ENCODE results near the gene RBM33. TPM values are rescaled to one million over a fixed set of nuclear protein-coding genes. Genes with fewer than 3 reads are reported as not detected.

The RBM33 gene
- total RNA-seq, 1 experiment from 2014 or later: 81.8 TPM

DNA sequence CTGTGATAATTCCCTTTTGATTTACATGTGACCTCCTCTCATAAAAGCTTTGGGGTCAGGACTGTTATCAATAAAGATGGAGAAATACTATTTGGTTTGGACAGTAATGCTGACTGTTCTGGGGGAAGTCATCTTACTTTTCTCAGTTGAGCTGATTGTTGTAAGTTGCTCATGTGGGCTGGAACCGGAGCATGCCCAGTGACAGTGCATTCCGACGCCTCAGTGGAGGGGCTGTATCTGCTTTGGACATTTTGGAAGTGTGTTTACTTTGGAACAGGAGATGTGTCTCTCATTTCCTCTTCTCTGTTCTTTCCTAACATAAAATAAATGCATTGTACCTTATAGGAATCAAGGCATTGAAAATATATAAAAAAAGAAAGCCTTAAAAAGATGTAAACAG is 30.1 kb downstream of the RBM33 start:
- Mint-ChIP-seq H3K4me1 (peaks cover 21% of the 10 kb centered on the region), H3K27me3 (ENCODE audit: low read depth) (no peaks in the 10 kb centered on the region), H3K9me3 (no peaks in the 10 kb centered on the region), H3K27ac (no peak overlapping the region; the same call in 1 of the 2 replicates), H3K36me3 (peaks cover 6% of the 10 kb centered on the region; the same call in 1 of the 2 replicates), H3K4me3 (no peak overlapping the region)
- ChIA-PET CTCF (no interaction called here), POLR2A (no interaction called here)
- ATAC-seq (no peak), DNase-seq (ENCODE audit: low spot score) (no peak)
- TF ChIP-seq, protein P1, sequence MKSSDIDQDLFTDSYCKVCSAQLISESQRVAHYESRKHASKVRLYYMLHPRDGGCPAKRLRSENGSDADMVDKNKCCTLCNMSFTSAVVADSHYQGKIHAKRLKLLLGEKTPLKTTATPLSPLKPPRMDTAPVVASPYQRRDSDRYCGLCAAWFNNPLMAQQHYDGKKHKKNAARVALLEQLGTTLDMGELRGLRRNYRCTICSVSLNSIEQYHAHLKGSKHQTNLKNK (CRISPR knock-in tag; IDR thresholded peaks at IDR 0.05): no peak
- TF ChIP-seq PRRX2 (CRISPR knock-in tag; IDR thresholded peaks at IDR 0.05): no peak
- TF ChIP-seq, protein P2, sequence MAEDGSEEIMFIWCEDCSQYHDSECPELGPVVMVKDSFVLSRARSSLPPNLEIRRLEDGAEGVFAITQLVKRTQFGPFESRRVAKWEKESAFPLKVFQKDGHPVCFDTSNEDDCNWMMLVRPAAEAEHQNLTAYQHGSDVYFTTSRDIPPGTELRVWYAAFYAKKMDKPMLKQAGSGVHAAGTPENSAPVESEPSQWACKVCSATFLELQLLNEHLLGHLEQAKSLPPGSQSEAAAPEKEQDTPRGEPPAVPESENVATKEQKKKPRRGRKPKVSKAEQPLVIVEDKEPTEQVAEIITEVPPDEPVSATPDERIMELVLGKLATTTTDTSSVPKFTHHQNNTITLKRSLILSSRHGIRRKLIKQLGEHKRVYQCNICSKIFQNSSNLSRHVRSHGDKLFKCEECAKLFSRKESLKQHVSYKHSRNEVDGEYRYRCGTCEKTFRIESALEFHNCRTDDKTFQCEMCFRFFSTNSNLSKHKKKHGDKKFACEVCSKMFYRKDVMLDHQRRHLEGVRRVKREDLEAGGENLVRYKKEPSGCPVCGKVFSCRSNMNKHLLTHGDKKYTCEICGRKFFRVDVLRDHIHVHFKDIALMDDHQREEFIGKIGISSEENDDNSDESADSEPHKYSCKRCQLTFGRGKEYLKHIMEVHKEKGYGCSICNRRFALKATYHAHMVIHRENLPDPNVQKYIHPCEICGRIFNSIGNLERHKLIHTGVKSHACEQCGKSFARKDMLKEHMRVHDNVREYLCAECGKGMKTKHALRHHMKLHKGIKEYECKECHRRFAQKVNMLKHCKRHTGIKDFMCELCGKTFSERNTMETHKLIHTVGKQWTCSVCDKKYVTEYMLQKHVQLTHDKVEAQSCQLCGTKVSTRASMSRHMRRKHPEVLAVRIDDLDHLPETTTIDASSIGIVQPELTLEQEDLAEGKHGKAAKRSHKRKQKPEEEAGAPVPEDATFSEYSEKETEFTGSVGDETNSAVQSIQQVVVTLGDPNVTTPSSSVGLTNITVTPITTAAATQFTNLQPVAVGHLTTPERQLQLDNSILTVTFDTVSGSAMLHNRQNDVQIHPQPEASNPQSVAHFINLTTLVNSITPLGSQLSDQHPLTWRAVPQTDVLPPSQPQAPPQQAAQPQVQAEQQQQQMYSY (CRISPR knock-in tag; IDR thresholded peaks at IDR 0.05): no peak
- TF ChIP-seq FOXK1 (CRISPR knock-in tag; IDR thresholded peaks at IDR 0.05): no peak
- TF ChIP-seq ZNF416 (CRISPR knock-in tag; IDR thresholded peaks at IDR 0.05): no peak
- no peak for TF ChIP-seq JUN (CRISPR knock-in tag; IDR thresholded peaks at IDR 0.05)
- no peak for TF ChIP-seq NFE2L1 (CRISPR knock-in tag; IDR thresholded peaks at IDR 0.05)
- TF ChIP-seq, protein P3, sequence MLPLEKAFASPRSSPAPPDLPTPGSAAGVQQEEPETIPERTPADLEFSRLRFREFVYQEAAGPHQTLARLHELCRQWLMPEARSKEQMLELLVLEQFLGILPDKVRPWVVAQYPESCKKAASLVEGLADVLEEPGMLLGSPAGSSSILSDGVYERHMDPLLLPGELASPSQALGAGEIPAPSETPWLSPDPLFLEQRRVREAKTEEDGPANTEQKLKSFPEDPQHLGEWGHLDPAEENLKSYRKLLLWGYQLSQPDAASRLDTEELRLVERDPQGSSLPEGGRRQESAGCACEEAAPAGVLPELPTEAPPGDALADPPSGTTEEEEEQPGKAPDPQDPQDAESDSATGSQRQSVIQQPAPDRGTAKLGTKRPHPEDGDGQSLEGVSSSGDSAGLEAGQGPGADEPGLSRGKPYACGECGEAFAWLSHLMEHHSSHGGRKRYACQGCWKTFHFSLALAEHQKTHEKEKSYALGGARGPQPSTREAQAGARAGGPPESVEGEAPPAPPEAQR (CRISPR knock-in tag; IDR thresholded peaks at IDR 0.05): no peak
- TF ChIP-seq ELF4 (CRISPR knock-in tag; IDR thresholded peaks at IDR 0.05; ENCODE audit: low read depth): no peak
- no peak for TF ChIP-seq FOXJ3 (CRISPR knock-in tag; IDR thresholded peaks at IDR 0.05; ENCODE audit: borderline replicate concordance)
- TF ChIP-seq, protein P4, sequence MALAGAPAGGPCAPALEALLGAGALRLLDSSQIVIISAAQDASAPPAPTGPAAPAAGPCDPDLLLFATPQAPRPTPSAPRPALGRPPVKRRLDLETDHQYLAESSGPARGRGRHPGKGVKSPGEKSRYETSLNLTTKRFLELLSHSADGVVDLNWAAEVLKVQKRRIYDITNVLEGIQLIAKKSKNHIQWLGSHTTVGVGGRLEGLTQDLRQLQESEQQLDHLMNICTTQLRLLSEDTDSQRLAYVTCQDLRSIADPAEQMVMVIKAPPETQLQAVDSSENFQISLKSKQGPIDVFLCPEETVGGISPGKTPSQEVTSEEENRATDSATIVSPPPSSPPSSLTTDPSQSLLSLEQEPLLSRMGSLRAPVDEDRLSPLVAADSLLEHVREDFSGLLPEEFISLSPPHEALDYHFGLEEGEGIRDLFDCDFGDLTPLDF (CRISPR knock-in tag; IDR thresholded peaks at IDR 0.05): no peak
- no peak for TF ChIP-seq ZBTB21 (CRISPR knock-in tag; IDR thresholded peaks at IDR 0.05; ENCODE audit: borderline replicate concordance)
- no peak for TF ChIP-seq SP1 (CRISPR knock-in tag; conservative IDR thresholded peaks at IDR 0.05)
- no peak for TF ChIP-seq MYBL2 (CRISPR knock-in tag; IDR thresholded peaks at IDR 0.05)
- TF ChIP-seq, protein P5, sequence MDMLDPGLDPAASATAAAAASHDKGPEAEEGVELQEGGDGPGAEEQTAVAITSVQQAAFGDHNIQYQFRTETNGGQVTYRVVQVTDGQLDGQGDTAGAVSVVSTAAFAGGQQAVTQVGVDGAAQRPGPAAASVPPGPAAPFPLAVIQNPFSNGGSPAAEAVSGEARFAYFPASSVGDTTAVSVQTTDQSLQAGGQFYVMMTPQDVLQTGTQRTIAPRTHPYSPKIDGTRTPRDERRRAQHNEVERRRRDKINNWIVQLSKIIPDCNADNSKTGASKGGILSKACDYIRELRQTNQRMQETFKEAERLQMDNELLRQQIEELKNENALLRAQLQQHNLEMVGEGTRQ (CRISPR knock-in tag; IDR thresholded peaks at IDR 0.05): no peak

DNA sequence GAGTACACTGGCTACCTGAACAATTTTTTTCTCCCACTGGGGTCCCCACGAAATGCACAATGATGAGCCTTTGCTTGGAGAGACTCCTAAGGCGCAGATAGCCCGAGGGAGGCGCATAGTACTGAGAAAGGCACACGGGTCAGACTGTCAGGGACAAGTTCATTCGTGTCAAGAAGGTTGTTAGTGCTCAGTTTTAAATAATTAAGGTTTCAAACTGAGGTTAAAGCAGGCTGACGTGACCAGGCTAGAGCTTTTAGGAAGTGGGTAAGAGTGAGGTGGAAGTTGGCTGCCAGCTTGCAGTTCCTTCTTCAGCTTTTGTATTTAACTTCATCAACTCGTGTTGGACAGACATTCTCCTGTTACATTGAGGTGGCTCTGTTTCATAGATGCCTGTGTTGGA is 31.6 kb downstream of the RBM33 start:
- CTCF ChIA-PET: interaction anchor here (1.6 kb wide), 1 partner anchor 77 kb away, joined by 5 read pairs; no protein-coding TSS in a partner anchor

More for the DNA sequence above, 31.6 kb downstream of the RBM33 start:
- TF ChIP-seq, protein P6, sequence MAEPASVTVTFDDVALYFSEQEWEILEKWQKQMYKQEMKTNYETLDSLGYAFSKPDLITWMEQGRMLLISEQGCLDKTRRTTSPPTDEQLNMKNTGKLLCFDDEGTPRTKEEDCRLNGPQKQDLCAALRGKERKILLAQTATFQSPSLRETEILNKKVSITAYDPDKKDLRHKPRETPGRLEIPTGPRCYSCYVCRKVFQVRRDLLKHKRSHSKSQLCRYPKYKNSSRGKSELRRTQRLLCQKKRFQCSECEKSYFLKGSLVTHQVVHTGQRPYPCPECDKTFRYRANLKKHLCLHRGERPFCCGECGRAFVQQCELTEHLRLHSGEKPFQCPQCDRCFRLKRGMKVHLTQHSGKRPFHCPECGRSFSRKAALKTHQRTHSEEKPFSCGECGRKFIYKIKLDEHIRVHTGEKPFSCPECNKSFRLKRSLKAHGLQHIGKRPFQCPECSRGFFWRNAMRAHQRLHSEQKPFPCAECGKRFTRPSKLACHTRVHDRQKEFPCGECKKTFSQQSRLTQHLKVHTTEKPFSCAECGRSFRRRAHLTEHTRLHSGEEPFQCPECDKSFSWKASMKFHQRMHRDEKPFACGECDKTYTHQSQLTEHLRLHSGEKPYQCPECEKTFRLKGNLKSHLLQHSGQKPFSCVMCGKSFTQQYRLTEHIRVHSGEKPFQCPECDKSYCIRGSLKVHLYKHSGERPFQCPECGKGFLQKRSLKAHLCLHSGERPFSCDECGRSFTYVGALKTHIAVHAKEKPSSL (CRISPR knock-in tag; conservative IDR thresholded peaks at IDR 0.05): no peak
- TF ChIP-seq, protein P7, sequence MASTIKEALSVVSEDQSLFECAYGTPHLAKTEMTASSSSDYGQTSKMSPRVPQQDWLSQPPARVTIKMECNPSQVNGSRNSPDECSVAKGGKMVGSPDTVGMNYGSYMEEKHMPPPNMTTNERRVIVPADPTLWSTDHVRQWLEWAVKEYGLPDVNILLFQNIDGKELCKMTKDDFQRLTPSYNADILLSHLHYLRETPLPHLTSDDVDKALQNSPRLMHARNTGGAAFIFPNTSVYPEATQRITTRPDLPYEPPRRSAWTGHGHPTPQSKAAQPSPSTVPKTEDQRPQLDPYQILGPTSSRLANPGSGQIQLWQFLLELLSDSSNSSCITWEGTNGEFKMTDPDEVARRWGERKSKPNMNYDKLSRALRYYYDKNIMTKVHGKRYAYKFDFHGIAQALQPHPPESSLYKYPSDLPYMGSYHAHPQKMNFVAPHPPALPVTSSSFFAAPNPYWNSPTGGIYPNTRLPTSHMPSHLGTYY (CRISPR knock-in tag; IDR thresholded peaks at IDR 0.05): no peak
- no peak for TF ChIP-seq TP53 (CRISPR knock-in tag; IDR thresholded peaks at IDR 0.05)
- H3K4me3 Mint-ChIP-seq: no peak overlapping the region
- H3K36me3 Mint-ChIP-seq: peaks cover 13% of the 10 kb centered on the region
- no peak overlapping the region; the same call in 1 of the 2 replicates for H3K27ac Mint-ChIP-seq
- DNase-seq (ENCODE audit: low spot score) (no peak), ATAC-seq (no peak)
- POLR2A ChIA-PET: no interaction called here
- H3K9me3 Mint-ChIP-seq: no peaks in the 10 kb centered on the region
- peaks cover 18% of the 10 kb centered on the region for H3K4me1 Mint-ChIP-seq
- H3K27me3 Mint-ChIP-seq (ENCODE audit: low read depth): no peaks in the 10 kb centered on the region

Measured in WTC11 (cell line).